ENCODE data around the gene SDSL.

SDSL gene

DNA sequence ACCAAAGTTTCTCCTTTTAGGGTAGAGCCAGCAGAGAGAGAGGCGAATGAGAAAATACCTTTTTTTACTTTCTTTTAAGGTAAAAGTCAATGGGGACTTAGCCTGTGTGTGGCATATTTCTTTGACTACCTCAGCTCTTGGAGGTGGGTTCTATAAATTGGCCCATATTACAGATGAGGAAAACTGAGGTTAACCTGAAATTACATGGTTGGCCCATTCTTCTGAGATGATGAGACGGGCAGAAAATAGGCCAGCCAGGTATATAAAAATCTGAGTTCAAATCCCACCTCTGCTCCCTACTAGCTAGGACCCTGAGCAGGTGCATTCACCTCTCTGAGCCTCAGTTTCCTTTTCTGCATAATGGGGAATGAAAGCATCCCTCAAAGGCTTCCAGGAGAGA, 27.1 kb downstream of the SDSL start:
- DNase-seq (ENCODE audit: low spot score): no peak

DNA sequence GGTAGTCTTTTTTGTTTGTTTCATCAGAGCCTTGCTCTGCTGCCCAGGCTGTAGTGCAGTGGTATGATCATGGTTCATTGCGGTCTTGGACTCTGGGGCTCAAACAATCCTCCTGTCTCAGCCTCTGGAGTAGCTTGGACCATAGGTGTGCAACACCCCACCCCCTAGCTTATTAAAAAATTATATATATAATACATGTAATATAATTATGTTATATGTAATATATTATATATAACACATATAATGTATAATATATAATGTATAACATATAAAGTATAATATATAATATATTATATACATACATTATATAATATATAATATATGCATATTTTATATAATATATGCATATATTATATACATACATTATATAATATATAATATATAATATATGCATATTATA, 27.7 kb downstream of the SDSL start:
- DNase-seq (ENCODE audit: low spot score): no peak

DNA sequence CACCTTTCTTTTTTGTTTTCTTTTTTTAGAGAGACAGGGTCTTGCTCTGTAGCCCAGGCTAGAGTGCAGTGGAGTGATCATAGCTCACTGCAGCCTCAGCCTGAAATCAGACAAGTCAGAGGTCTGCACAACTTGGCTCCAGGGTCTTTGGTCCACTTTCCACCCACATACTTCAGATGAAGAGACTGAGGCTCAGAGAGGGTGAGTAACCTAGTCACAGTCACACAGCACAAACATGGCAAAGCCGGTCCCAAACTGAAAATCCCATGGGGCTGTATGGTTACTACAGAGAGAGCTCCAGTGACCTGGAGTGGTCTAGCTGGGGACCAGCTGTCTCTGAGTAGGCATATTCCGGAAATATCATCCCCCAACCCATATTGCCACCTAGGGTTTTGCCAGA, 30.3 kb downstream of the SDSL start:
- DNase-seq (ENCODE audit: low spot score): no peak

DNA sequence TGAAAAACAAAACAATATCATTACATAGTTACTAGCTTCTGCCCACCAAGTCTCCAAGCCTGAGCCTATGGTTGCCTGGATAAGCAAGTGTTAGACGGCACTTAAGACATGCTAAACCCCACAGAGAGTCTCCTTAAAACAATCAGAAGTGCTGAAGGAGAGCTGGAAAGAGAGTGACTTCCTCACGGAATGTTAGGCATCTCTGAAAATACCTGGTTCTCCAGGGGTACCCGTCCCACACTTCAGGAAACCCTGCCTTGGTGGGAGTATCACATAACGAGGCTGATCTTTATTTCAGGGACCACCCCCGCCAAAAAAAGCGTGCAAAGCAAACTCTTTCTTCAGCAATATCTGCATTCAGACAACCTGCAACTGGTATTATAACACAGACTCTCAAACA, 31.1 kb downstream of the SDSL start:
- no peak for DNase-seq (ENCODE audit: low spot score)

DNA sequence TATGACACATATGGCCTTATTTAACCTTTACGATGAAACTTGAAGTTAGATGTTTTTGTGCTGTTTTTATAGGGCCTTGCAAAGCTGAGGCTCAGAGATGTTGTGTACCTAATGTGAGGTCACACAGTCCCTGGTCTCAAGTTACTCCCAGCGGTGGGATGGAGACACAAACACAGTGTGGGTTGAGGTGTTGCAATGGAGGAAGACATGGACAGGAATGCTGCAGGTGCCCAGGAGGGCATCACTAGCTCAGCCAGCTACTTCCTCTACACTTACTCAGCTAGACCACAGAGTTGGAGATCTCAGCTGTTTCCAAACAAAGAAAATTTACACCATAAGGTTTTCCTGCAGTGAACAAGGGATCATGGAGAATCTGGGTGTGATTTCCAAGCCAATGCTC, 34.0 kb downstream of the SDSL start:
- DNase-seq (ENCODE audit: low spot score): no peak

DNA sequence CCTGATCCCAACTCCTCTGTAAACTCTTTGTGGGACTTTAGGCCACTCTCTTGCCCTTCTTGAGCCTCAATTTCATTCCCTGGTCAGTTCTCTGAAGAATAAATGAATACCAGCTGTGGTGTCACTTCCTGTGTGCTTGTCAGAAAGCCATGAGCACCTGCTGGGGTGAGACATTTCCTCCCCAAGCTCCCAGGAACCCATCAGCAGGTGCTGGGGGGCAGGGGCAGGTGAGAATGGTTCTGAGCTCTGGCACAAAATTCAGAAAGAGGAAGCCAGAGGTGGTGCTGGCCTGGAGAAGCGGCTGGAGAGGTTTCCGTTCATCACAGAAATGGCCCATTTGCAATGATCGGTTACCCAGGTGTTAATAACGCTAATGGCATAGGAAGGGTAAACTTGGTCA, 34.6 kb downstream of the SDSL start:
- no peak for DNase-seq (ENCODE audit: low spot score)

DNA sequence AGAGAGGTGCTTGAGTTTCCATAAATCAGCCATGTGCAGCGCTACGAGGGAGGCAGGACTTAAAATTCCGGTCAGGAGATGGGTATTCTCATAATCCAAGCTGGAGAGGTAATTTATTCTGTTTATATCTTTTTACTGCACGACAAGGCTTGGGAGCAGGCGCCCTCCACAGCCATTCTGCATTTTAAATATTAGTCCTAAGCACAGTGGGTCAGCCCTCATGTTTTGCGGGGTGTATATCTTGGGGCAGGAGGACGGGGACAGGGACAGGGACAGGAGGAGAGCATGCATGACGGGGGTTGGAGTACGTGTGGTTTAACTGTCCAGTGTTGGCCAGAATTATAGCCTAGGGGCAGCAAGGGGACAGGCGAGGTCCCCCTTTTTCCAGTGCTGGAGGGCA, 35.0 kb downstream of the SDSL start:
- DNase-seq (ENCODE audit: low spot score): no peak

DNA sequence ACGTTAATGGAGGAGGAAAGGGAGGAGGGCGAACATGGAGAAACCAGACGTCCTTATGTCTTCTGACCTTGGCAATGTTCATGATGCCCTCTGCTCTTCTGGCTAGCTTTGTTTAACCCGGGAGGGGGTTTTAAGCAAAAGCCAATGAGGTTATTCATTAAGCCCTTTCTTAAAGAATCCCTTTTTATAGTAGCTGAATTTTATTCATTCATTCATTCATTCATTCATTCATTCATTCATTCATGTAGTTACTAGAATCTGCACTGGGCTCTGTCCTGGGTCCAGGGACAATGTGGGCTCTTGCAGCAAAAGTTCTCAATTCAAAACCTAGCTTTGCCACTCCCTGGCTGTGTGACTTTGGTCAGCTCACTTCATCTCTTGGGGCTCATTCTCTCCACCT, 35.5 kb downstream of the SDSL start:
- no peak for DNase-seq (ENCODE audit: low spot score)

DNA sequence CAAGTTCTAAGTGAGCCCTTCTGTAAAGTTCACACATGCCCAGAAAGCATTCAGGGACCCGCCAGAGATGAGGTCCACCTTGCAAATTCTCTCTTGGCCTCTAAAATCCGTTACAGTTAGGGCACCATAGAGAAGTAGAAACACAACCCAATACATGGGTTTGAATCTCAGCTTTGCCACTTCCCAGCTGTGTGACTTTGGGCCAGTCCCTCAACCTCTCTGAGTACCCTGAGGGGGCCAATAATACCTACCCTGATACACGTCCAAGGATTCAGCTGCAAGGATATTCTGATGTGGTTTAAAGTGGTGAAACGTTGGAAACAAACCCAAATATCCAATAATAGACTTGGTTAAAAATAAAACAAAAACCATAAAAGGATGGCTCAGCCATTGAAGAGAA, 37.8 kb downstream of the SDSL start:
- DNase-seq (ENCODE audit: low spot score): no peak

DNA sequence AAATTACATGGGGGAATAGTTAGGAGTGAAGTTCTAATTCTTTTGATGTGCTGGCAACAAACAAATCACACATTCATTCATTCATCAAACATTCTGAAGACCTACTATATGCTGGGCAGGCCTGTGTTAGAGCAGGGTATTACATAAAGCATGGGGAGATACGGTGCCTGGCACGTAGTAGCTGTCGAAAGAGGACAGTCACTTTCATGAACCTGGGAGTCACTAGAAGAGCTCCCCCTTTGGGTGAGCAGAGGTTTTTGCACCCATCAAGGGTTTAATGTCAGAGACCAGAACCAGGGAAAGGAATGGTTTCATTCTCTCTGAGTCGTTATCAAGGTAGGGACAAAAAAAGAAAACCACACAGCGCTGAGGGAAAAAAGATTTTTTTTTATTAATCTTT, 39.5 kb downstream of the SDSL start:
- no peak for DNase-seq (ENCODE audit: low spot score)

DNA sequence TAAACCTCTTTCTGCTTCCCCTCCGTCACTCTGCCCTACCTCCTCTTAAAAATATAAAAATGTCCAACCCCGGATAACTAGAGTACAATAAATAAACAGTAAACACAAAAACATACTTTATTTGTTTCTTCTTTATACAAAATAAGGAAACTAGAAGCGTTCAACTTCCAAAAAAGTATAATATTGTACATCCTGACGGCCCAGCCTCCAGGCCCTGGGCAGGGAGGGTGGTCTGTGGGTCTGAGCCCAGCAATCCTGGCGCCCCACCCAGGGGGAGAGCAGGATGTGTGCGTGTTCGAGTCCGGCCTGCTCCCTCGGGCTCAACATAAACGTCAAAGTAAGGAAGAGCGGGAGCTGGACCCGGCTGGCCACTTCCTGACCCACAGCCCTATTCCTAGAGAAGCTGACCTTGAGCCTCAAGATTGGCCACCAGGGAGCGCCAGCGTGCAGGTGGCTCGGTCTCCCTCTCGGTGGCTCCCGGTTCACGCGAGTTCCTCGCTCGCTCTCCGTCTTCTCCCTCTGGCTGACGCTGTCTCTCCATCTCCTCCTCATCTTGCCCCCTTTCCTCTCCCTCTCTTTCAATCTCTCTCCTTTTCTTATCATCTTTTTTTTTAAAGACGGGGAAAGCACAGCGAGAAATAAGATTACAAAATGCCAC, 40.1 kb downstream of the SDSL start:
- peak; percentile 46 for DNase-seq (ENCODE audit: low spot score)

DNA sequence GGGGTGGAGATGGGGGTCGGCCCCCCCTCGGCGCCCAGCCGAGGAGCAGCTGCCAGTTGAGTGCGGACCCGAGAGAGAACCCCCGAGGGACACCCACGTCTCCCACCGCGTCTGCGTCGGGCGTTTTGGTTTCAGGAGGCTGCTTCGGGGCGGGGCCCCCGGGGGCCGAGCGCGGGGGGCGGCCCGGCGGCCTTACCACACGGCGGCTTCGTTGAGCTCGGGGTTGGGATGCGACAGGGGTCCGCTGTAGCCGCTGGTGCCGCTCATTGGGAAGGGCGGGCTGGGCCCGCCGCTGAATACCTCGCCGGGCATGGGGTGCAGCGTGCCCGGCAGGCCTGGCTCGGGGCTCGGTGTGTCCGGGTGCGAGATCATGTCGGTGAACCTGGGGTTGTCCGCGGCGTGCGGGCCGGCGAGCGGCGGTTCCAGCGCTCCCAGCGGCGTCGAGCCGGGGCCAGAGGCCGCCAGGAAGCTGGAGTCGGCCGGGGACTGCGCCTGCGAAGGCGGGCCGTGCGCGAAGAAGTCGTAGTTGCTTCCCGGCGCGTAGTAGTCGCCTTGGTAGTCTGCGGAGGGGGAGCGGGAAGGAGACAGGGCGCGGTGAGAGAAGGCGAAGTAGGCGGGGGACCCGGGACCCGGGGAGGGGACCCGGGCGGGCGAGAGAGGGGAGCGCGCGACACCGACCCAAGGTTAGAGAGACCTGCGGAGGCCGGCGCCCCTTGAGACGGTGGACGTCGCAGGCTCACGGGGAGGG, 41.0 kb downstream of the SDSL start:
- no peak for DNase-seq (ENCODE audit: low spot score)

DNA sequence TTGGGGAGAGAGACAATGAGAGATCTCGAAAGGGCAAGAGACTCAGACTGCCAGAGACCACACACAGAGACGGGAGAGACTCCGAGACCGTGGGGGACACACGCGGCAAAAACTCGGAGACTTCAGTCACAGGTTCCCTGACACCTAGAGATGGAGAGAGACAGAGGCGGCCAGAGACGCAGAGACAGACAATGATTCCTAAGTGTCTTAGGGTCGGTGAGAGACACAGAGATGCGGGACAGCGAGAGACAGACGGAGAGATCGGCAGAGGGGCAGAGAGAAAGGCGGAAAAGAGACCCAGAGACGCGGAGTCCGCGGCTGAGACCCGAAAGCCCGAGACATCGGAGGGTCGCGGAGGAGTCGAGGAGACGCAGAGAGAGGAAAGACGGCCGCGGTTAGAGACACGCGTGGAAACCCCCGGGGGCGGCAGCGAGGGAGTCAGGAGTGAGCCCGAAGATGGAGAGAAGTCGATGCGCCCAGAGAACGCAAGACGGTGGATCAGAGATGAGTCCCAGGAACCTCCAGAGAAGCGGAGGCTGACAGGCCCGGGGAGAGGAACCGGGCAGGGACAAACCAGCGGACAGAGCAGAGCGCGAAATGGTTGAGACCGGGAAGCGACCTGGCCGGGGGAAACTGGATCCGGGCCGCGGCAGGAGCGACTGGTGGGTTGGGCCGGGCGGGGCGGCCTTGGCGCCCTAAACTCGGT, 41.7 kb downstream of the SDSL start:
- no peak for DNase-seq (ENCODE audit: low spot score)

DNA sequence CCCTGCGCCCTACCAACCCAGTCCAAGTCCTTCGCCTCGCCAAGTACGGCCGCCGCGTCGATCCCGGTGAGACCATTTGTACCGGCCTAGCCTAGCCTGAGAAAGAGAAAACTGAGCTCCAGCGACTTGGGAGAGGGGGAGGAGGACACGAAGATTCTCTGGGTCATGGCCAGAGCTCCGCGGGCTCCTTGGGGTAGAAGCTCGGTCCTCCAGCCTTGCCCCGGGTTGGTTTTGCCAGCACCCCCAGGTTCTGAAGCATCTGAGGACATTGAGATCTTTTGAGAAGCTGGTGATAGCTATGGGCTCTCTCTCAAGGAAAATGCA, 42.2 kb downstream of the SDSL start:
- DNase-seq (ENCODE audit: low spot score): no peak

DNA sequence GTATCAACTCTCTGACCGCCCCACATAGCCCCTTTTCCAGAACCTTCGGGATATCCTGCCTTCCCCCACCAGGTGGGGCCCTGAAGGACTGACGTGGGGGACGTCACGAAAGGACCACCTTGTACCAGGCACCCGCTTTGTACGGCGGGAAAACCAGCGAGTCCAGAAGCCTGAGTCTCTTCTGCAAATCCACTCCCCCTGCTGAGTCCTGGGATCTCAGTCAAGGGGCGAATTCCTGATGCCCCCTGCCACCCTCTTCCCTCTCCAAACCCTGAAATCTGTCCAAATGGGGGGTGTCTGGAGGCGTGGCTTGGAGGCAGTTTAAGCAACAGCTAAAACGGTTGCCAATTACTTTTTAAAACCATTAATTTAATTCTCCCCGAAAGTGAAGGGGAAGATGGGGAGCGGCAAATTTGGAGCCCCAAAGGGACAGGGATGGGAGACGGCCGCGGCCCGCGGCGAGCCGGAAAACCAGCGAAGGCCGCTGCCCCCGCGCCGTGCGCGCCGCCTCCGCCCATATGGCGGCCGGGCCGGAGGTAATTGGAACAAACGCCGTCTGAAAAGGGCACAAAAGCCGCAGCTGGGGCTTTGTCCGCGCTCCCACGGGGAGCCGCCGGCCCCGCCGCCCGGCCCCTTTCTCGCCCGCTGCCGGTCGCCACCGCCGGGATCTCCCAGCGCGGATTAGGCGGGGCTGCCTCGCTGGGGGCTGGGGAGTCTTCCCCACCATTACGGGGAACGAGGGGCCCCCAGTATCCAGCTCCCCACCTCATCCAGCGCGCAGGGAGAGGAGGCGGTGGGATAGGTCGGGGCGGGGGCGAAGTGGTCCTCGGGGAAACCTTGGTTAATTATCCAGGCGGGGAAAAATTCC, 42.9 kb downstream of the SDSL start:
- DNase-seq (ENCODE audit: low spot score): no peak

DNA sequence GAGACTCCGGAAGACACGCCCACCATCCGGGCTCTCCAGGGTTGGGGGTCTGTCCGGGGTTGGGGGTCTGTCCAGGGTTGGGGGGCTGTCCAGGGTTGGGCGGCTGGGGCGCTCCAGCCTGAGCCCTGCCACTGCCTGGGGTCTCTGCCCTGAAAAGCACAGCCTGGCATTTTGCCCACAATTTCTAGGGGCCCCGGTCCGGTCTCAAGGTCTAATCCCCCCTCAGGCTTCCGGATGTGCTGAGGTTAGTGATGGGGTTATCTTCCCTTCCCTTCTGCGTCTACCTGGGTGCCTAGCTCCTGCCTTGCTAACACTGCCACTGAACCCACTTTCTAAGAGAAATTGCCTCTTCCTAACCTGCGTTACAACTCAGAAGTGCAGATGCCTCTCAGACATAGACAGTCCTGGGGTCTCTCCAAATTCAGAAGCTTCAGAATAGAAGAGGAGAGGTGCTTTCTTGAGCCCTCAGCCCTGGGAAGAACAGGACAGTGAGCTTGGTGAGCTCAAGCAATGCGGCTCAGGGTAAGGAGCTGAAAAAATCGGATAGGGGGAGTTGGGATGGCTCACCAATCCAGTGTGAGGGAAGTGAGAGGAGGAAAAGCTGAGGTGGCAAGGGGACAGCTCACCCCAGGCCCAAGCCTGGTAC, 43.8 kb downstream of the SDSL start:
- DNase-seq (ENCODE audit: low spot score): no peak

DNA sequence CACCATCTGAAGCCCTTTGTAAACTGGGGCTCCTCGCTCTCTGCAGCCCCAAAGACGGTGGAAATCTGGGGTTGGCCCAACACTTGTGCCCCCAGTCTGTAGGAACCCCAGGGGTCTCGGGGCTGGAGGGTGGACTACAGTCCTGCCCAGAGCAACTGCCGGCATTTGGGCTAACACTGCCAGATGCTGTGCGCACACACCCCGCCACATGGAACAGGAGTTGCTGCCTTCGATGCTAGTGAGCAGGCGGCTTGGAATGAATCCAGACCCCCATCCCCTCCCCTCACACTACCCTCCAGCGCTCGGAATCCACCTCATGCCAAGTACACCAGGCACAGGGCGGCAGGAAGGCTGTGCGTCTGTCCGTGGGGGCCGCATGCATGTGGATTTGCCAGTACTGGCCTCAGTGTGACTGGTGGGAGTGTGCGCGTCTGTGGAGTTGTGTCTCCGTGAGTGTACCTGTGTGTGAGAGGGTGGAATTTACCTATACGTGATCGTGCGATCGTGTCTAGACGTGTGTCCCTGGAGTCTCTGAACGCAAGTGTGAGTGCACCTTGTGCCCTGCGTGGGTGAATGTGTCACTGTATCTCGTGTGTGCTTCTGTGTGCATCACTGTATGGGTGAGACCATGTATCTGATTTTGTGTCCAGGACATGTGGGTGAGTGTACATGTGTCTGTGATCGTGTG, 44.4 kb downstream of the SDSL start:
- no peak for DNase-seq (ENCODE audit: low spot score)

DNA sequence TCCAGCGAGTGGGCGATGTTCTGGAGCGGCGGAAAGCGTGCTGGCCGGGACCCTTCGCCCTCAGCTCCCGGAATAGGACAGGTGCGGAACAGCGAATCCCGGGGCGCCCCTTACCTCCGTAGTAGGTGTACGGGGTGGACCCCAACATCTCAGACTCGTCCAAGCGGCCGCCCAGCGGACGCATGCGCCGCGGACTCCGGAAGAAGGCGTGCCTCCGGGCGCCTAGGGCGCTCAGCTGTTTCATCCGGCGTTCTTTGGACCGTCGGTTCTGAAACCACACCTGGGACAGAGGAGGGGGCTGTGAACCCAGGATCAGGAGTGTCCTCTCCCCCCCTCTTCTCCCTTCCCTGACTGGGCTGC, 44.9 kb downstream of the SDSL start:
- no peak for DNase-seq (ENCODE audit: low spot score)

DNA sequence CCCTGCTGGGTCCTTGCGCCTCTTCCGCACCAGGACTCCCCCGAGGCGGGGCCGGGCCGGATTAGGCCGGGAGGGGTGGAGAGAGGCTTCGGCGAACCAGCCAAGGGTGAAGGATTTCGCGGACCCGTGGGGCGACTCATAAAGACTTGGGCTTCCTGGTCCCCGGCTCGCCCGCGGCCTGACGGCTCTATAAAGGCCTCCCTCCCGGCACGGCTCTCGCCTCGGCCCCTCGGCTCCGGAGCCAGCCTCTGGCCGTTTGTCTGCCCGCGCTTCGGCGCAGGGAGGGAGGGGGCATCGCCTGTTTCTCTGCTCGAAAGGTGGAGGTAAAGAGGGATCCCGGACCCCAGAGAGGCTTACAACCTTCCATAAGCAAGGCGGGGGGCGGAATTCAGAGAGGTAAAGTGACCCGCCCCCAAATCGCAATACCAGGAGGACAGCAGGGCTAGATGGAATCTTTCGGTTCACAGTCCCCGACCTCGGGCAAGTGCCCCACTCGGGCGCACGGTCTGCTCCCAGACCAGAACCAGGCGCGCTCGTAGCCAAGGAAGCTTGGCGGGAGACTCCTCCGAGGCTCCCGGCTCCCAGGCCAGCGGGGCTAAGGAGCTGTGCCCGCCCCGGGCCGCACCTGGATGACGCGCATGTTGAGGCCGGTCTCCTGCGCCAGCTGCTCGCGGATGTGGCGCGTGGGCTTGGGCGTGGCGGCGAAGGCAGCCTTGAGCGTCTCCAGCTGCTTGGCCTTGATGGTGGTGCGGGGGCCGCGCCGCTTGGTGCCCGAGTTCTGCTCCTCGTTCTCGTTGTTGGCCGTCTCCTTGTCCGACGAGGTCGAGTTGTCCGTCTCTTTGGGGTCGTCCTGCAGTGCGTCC, 45.6 kb downstream of the SDSL start:
- no peak for DNase-seq (ENCODE audit: low spot score)

DNA sequence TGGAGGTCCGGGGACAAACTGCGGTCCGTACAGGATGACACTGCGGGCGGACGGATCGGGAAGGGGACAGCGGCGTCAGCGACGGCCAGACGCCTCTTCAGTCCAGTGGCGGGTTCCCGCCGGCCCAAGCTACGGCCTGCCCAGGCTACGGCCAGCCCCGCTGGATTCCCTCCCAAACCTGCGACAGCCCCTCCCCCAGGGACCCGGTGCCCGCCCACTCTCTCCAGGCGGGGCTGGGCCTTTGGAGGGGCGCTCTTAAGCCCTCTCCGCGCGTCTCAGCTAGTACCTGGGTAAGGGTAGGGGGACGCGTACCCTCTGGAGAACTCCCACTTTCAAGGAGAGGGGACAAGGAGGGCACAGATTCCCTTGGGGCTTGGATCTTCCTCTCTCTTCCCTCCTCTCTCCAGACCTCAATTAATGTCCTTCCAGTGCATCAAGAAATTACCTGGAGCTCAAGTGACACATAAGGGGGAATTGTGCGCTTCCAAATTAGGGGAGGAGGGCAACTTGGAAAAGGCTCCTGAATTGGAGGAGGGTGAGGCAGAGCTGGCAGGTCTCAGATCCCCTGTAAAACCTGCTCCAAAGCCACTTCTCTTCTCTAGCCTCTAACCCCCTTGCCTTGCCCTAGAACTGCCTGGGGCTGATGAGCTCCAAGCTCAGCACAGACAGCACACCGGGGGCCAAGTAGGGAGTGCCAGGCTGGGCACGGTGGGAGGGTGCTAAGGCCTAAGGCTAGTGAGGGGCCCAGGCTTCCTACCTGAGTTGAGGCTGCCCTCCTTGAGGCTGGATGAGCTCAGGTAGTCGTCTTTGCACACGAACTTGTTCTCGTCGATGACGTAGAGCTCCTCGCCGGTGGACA, 46.4 kb downstream of the SDSL start:
- DNase-seq (ENCODE audit: low spot score): no peak

All from CD4-positive, alpha-beta T cell treated with Interleukin-6 at 100 ng/mL for 8 hours (primary cell).